ENCODE results near the gene ZNF529. TPM values are rescaled to one million over a fixed set of nuclear protein-coding genes. Genes with fewer than 3 reads are reported as not detected.

The ZNF529 gene
- total and polyA plus RNA-seq, 2 of the 13 experiments (the other 11 are each of a cell fraction or from before 2014, with no cell fraction given): 9.3 to 10.6 TPM

DNA sequence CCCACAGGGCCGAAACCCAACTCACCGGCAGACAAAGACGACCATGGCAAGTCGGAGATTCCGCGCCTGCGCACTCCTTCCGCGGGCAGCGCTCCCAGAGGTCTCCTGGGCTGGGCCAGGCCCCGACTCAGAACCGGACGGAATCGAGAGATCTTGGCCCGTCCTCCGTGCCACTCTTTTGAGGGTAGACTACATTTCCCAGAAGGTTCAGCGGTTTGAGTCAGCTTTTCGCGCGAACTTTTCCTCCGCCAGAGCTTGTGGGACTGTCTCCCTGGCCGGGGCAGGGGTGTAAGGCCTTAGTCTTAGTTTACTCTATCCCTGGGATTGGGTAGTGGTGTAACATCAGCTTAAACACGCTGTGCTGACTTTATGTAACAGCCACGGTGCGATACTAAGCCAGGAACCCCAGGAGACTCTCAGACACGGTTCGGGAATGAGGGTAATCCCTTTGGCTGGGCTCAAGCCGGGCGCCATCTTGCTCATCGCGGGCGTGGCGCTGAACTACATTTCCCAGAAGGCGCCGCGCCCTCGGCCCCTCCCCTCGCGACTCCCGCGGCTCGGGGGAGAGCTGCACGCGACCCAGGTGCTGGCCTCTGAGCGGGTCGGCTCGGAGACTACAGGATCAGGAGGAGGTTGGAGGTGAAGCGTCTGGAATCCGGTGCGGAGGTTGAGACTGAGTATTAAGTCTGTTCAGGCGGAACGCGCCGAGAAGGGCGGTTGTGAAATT, 44.7 kb downstream of the ZNF529 start, which contains the start of gene ZNF260 (continued):
- no peak for TF ChIP-seq MED8 (CRISPR knock-in tag; IDR thresholded peaks at IDR 0.05; ENCODE audit: insufficient replicate concordance)
- 0 out of 2 replicates have a peak, but pooled peaks have one; percentile 69 for TF ChIP-seq ZNF230 (CRISPR knock-in tag; IDR thresholded peaks at IDR 0.05)
- TF ChIP-seq, protein P1, sequence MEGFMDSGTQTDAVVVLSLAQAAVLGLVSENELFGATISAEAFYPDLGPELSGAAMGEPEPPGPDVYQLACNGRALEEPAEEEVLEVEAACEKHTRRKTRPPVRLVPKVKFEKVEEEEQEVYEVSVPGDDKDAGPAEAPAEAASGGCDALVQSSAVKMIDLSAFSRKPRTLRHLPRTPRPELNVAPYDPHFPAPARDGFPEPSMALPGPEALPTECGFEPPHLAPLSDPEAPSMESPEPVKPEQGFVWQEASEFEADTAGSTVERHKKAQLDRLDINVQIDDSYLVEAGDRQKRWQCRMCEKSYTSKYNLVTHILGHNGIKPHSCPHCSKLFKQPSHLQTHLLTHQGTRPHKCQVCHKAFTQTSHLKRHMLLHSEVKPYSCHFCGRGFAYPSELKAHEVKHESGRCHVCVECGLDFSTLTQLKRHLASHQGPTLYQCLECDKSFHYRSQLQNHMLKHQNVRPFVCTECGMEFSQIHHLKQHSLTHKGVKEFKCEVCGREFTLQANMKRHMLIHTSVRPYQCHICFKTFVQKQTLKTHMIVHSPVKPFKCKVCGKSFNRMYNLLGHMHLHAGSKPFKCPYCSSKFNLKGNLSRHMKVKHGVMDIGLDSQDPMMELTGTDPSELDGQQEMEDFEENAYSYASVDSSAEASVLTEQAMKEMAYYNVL (CRISPR knock-in tag; IDR thresholded peaks at IDR 0.05; ENCODE audit: borderline replicate concordance): 0 out of 2 replicates have a peak, but pooled peaks have one; percentile 17
- no peak for TF ChIP-seq TAF15 (IDR thresholded peaks at IDR 0.05; ENCODE audit: low read depth, low read length, poor library complexity, severe bottlenecking)
- TF ChIP-seq ZFP62 (CRISPR knock-in tag; IDR thresholded peaks at IDR 0.05): no peak
- TF ChIP-seq ERF (CRISPR knock-in tag; IDR thresholded peaks at IDR 0.05): no peak; the same call in 1 of the 2 replicates
- TF ChIP-seq ADNP (CRISPR knock-in tag; IDR thresholded peaks at IDR 0.05): no peak
- TF ChIP-seq SMARCC2 (IDR thresholded peaks at IDR 0.05): no peak
- no peak for TF ChIP-seq MED13 (CRISPR knock-in tag; IDR thresholded peaks at IDR 0.05)
- no peak for TF ChIP-seq ZNF761 (CRISPR knock-in tag; conservative IDR thresholded peaks at IDR 0.05)
- no peak for TF ChIP-seq ZNF768 (CRISPR knock-in tag; IDR thresholded peaks at IDR 0.05)
- no peak for TF ChIP-seq DPF2 (CRISPR knock-in tag; IDR thresholded peaks at IDR 0.05; ENCODE audit: borderline replicate concordance, low read depth)
- TF ChIP-seq, protein P2, sequence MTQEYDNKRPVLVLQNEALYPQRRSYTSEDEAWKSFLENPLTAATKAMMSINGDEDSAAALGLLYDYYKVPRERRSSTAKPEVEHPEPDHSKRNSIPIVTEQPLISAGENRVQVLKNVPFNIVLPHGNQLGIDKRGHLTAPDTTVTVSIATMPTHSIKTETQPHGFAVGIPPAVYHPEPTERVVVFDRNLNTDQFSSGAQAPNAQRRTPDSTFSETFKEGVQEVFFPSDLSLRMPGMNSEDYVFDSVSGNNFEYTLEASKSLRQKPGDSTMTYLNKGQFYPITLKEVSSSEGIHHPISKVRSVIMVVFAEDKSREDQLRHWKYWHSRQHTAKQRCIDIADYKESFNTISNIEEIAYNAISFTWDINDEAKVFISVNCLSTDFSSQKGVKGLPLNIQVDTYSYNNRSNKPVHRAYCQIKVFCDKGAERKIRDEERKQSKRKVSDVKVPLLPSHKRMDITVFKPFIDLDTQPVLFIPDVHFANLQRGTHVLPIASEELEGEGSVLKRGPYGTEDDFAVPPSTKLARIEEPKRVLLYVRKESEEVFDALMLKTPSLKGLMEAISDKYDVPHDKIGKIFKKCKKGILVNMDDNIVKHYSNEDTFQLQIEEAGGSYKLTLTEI (CRISPR knock-in tag; conservative IDR thresholded peaks at IDR 0.05): no peak
- no peak for TF ChIP-seq ZNF674 (CRISPR knock-in tag; IDR thresholded peaks at IDR 0.05; ENCODE audit: low read depth)
- no peak; the same call in 1 of the 2 replicates for TF ChIP-seq SALL2 (CRISPR knock-in tag; IDR thresholded peaks at IDR 0.05)
- TF ChIP-seq, protein P3, sequence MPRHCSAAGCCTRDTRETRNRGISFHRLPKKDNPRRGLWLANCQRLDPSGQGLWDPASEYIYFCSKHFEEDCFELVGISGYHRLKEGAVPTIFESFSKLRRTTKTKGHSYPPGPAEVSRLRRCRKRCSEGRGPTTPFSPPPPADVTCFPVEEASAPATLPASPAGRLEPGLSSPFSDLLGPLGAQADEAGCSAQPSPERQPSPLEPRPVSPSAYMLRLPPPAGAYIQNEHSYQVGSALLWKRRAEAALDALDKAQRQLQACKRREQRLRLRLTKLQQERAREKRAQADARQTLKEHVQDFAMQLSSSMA (CRISPR knock-in tag; IDR thresholded peaks at IDR 0.05): no peak
- no peak for TF ChIP-seq ZNF614 (CRISPR knock-in tag; IDR thresholded peaks at IDR 0.05; ENCODE audit: borderline replicate concordance)
- no peak for TF ChIP-seq ZNF484 (CRISPR knock-in tag; IDR thresholded peaks at IDR 0.05; ENCODE audit: borderline replicate concordance, low read depth)
- no peak for TF ChIP-seq ZNF562 (CRISPR knock-in tag; IDR thresholded peaks at IDR 0.05; ENCODE audit: borderline replicate concordance)
- 0 out of 2 replicates have a peak, but pooled peaks have one; percentile 26 for TF ChIP-seq ZNF451 (CRISPR knock-in tag; IDR thresholded peaks at IDR 0.05)
- TF ChIP-seq RBM22 (optimal IDR thresholded peaks at IDR 0.05; ENCODE audit: low read length): no peak
- TF ChIP-seq ZBTB1 (CRISPR knock-in tag; IDR thresholded peaks at IDR 0.05; ENCODE audit: borderline replicate concordance): no peak
- peak; percentile 41 for TF ChIP-seq ZNF883 (CRISPR knock-in tag; IDR thresholded peaks at IDR 0.05; ENCODE audit: not compliant biosample characterization)
- peak; percentile 44 for TF ChIP-seq TEAD3 (CRISPR knock-in tag; optimal IDR thresholded peaks at IDR 0.05; ENCODE audit: borderline replicate concordance)
- TF ChIP-seq MTF2 (CRISPR knock-in tag; IDR thresholded peaks at IDR 0.05; ENCODE audit: borderline replicate concordance): no peak

Data from HepG2 (cell line).